ENCODE measurements around the gene MID1. TPM values are rescaled to one million over a fixed set of nuclear protein-coding genes. Genes with fewer than 3 reads are reported as not detected.

Gene MID1
- polyA plus RNA-seq, 3 donors = 0.05 to 0.10 TPM; not detected in 1

DNA sequence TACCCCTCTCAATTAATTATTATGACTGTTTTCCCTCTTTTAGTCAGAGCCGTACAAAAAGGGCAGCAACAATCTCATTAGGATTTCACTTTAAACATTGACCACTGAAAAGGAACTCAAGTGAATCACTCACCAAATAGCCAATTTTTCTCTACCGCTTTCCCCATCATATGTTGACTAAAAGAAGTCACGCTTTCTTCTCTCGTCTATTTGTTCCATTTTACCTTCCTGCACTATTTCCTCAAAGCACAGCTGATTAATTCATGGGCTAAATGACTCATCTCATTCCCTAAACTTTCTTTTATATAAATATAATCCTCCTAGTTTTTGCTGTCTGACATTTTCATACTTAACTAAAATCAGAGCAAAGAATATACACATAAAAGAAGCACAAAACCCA lies 8.2 kb downstream of the MID1 start:
- intact Hi-C loops (cut with micrococcal nuclease) = loop anchor here in 1 of 2 donors (10.0 kb wide), 1 partner anchor 427 kb away; no protein-coding TSS in a partner anchor
- no peaks in the 10 kb centered on the region for H4K20me1 ChIP-seq (ENCODE audit: insufficient read depth, low read length)
- no peak overlapping the region for H3K27ac ChIP-seq (ENCODE audit: low read depth in 1 of 2, low read length in 2 of 2)
- peaks cover 11 to 19% of the 10 kb centered on the region in 2 donors for H3K27me3 ChIP-seq (ENCODE audit: control insufficient read depth in 2 of 2, insufficient read depth in 2 of 2, low read length in 2 of 2)
- no peaks in the 10 kb centered on the region for H3K4me1 Mint-ChIP-seq
- no peaks in the 10 kb centered on the region for H3K36me3 Mint-ChIP-seq
- no peak overlapping the region for H3K4me3 ChIP-seq (replicated peaks in 1 of 3; ENCODE audit: low read depth in 2 of 3, low read length in 3 of 3)
- H3K36me3 ChIP-seq (replicated peaks in 1 of 2; ENCODE audit: control insufficient read depth in 1 of 2, insufficient read depth in 2 of 2, low read length in 2 of 2) = no peaks in the 10 kb centered on the region
- H3K79me2 ChIP-seq (ENCODE audit: insufficient read depth, low read length) = no peaks in the 10 kb centered on the region
- WGBS (ENCODE audit: insufficient coverage) = no CpG with 5 or more reads among the region's 4 CpGs
- H3K9me3 ChIP-seq (replicated peaks in 1 of 2; ENCODE audit: control insufficient read depth in 1 of 2, insufficient read depth in 1 of 2, low read length in 2 of 2) = no peaks in the 10 kb centered on the region
- H3K4me1 ChIP-seq (ENCODE audit: control insufficient read depth in 1 of 2, insufficient read depth in 2 of 2, low read length in 2 of 2) = no peaks in the 10 kb centered on the region
- no peak for DNase-seq
- H3K4me2 ChIP-seq (replicated peaks; ENCODE audit: extremely low read depth, low read length, poor library complexity, severe bottlenecking) = no peak overlapping the region
- H3K27me3 Mint-ChIP-seq (ENCODE audit: low read depth in 3 of 3) = peaks cover 0 to 5% (median 3%) of the 10 kb centered on the region in 3 donors
- TF ChIP-seq, protein P1, sequence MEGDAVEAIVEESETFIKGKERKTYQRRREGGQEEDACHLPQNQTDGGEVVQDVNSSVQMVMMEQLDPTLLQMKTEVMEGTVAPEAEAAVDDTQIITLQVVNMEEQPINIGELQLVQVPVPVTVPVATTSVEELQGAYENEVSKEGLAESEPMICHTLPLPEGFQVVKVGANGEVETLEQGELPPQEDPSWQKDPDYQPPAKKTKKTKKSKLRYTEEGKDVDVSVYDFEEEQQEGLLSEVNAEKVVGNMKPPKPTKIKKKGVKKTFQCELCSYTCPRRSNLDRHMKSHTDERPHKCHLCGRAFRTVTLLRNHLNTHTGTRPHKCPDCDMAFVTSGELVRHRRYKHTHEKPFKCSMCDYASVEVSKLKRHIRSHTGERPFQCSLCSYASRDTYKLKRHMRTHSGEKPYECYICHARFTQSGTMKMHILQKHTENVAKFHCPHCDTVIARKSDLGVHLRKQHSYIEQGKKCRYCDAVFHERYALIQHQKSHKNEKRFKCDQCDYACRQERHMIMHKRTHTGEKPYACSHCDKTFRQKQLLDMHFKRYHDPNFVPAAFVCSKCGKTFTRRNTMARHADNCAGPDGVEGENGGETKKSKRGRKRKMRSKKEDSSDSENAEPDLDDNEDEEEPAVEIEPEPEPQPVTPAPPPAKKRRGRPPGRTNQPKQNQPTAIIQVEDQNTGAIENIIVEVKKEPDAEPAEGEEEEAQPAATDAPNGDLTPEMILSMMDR (IDR thresholded peaks at IDR 0.05) = no peak
- H2AFZ ChIP-seq (ENCODE audit: insufficient read depth, low read depth, low read length, poor library complexity, severe bottlenecking) = no peak overlapping the region
- no peak overlapping the region for H3K4me3 Mint-ChIP-seq
- peaks cover 0 to 3% (median 0%) of the 10 kb centered on the region in 7 donors for H3K9me3 Mint-ChIP-seq
- H3K27ac Mint-ChIP-seq = no peak overlapping the region
- H3K9ac ChIP-seq (ENCODE audit: insufficient read depth, low read length, poor library complexity, severe bottlenecking) = no peak overlapping the region

DNA sequence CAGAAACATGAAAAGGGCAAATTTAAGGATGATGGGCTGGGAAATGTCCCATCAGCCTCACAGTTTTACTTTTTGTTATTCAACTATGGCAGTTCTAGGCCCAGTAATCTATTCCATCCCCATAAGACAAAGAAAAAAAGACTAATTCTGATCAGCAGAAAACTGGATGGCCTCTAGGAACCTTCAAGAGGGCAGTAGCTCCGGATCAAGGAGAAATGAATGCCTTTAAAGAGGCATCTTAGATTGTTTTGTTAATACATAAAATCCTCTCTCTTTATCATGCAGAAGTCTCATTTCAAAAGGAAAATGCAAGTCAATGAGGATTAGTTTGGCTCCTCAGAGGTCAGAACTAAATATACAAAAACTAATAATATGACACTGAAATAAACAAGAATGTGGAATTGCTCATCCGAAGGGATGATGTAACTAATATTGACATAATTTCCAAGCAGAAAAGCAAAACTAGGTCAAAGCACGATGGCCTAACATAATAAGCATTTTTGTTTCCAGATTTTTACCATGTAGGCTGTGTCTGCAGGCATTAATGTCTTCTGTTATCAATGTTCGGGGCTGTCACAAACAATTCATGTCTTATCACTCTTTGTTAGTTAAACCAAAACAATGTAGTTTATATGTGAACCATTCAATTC lies 8.8 kb downstream of the MID1 start:
- Histone ChIP-seq H2AFZ (ENCODE audit: insufficient read depth, low read depth, low read length, poor library complexity, severe bottlenecking) (no peak overlapping the region), H3K36me3 (replicated peaks in 1 of 2; ENCODE audit: control insufficient read depth in 1 of 2, insufficient read depth in 2 of 2, low read length in 2 of 2) (no peaks in the 10 kb centered on the region), H3K79me2 (ENCODE audit: insufficient read depth, low read length) (no peaks in the 10 kb centered on the region), H3K27ac (ENCODE audit: low read depth in 1 of 2, low read length in 2 of 2) (no peak overlapping the region), H3K4me3 (replicated peaks in 1 of 3; ENCODE audit: low read depth in 2 of 3, low read length in 3 of 3) (no peak overlapping the region), H3K9me3 (replicated peaks in 1 of 2; ENCODE audit: control insufficient read depth in 1 of 2, insufficient read depth in 1 of 2, low read length in 2 of 2) (no peaks in the 10 kb centered on the region), H3K9ac (ENCODE audit: insufficient read depth, low read length, poor library complexity, severe bottlenecking) (no peak overlapping the region), H3K4me2 (replicated peaks; ENCODE audit: extremely low read depth, low read length, poor library complexity, severe bottlenecking) (no peak overlapping the region), H3K4me1 (ENCODE audit: control insufficient read depth in 1 of 2, insufficient read depth in 2 of 2, low read length in 2 of 2) (no peaks in the 10 kb centered on the region), H3K27me3 (ENCODE audit: control insufficient read depth in 2 of 2, insufficient read depth in 2 of 2, low read length in 2 of 2) (peaks cover 4 to 13% of the 10 kb centered on the region in 2 donors), H4K20me1 (ENCODE audit: insufficient read depth, low read length) (no peaks in the 10 kb centered on the region)
- Mint-ChIP-seq H3K36me3 (no peaks in the 10 kb centered on the region), H3K27me3 (ENCODE audit: low read depth in 3 of 3) (peaks cover 0 to 2% (median 2%) of the 10 kb centered on the region in 3 donors), H3K4me3 (no peak overlapping the region), H3K9me3 (peaks cover 0 to 3% (median 0%) of the 10 kb centered on the region in 7 donors), H3K27ac (no peak overlapping the region), H3K4me1 (no peaks in the 10 kb centered on the region)
- intact Hi-C loops (cut with micrococcal nuclease) = loop anchor here in 1 of 2 donors (10.0 kb wide), 1 partner anchor 427 kb away; no protein-coding TSS in a partner anchor
- DNase-seq = no peak
- no CpG with 5 or more reads among the region's 4 CpGs for WGBS (ENCODE audit: insufficient coverage)
- TF ChIP-seq, protein P1 (IDR thresholded peaks at IDR 0.05) = no peak
